Measurements from ENCODE around the gene ACP6. TPM values are rescaled to one million over a fixed set of nuclear protein-coding genes. Genes with fewer than 3 reads are reported as not detected.
A peak's percentile ranks its signal among the peaks of the same experiment; 100 is the strongest.

Gene ACP6
- total and polyA plus RNA-seq, 10 of the 15 experiments (the other 5 are each of a cell fraction or from before 2014, with no cell fraction given) = 3.1 to 19.7 (median 9.4) TPM

- WGBS (ENCODE audit: insufficient coverage, insufficient replicate concordance, low lambda C conversion rate, missing lambda C conversion rate) = 41% methylated on average over 17 of the region's 17 CpGs
- Histone ChIP-seq H2AFZ (ENCODE audit: control insufficient read depth, low read depth, low read length) (no peak overlapping the region), H4K20me1 (ENCODE audit: control insufficient read depth, insufficient read depth) (no peaks in the 10 kb centered on the region), H3K9ac (ENCODE audit: control insufficient read depth, insufficient read depth, low read length) (no peak overlapping the region), H3K27me3 (replicated peaks in 1 of 2; ENCODE audit: control insufficient read depth in 2 of 2, insufficient read depth in 2 of 2, low read length in 1 of 2) (no peaks in the 10 kb centered on the region), H3K9me3 (replicated peaks; ENCODE audit: control insufficient read depth, insufficient read depth, low read length) (no peaks in the 10 kb centered on the region), H3K4me3 (no peak overlapping the region), H3K4me1 (ENCODE audit: control insufficient read depth, insufficient read depth, low read length) (no peaks in the 10 kb centered on the region), H3K79me2 (ENCODE audit: control insufficient read depth, insufficient read depth, low read length) (no peaks in the 10 kb centered on the region), H3K36me3 (ENCODE audit: control insufficient read depth in 2 of 2, insufficient read depth in 2 of 2, low read length in 1 of 2) (no peaks in the 10 kb centered on the region), H3K4me2 (ENCODE audit: control insufficient read depth, insufficient read depth) (no peak overlapping the region), H3K27ac (ENCODE audit: control insufficient read depth, insufficient read depth) (no peak overlapping the region)
- TF ChIP-seq PAX5 (IDR thresholded peaks at IDR 0.05; ENCODE audit: borderline replicate concordance, low read depth, low read length) (no peak), SMC3 (IDR thresholded peaks at IDR 0.05; ENCODE audit: borderline replicate concordance, low read length) (peak; percentile 70; the same call in 1 of the 2 replicates), CTCF (IDR thresholded peaks at IDR 0.05 in 2 of 3, conservative IDR thresholded peaks at IDR 0.05 in 1 of 3; ENCODE audit: control insufficient read depth in 2 of 3, extremely low read depth in 1 of 3, insufficient read depth in 1 of 3, low read depth in 3 of 3, low read length in 3 of 3) (peak; percentile 72 to 87 (median 79)), IRF3 (IDR thresholded peaks at IDR 0.05) (no peak), RAD21 (IDR thresholded peaks at IDR 0.05; ENCODE audit: insufficient read depth, low read depth, low read length) (peak; percentile 57), CBX5 (IDR thresholded peaks at IDR 0.05; ENCODE audit: low read depth) (no peak), ZNF24 (IDR thresholded peaks at IDR 0.05) (no peak), BMI1 (IDR thresholded peaks at IDR 0.05; ENCODE audit: borderline replicate concordance) (no peak), MYC (IDR thresholded peaks at IDR 0.05; ENCODE audit: insufficient read depth, insufficient read length, insufficient replicate concordance, low read length, severe bottlenecking) (no peak), SREBF2 (IDR thresholded peaks at IDR 0.05; ENCODE audit: low read length) (no peak), NBN (IDR thresholded peaks at IDR 0.05) (no peak), RAD51 (IDR thresholded peaks at IDR 0.05) (no peak), ESRRA (IDR thresholded peaks at IDR 0.05; ENCODE audit: low read length) (no peak), GATAD2B (conservative IDR thresholded peaks at IDR 0.05; ENCODE audit: low read depth) (no peak), ATF3 (IDR thresholded peaks at IDR 0.05; ENCODE audit: borderline replicate concordance, extremely low read depth, low read depth, low read length) (no peak), KAT2A (conservative IDR thresholded peaks at IDR 0.05; ENCODE audit: control insufficient read depth, low read depth, low read length) (no peak), EZH2 (IDR thresholded peaks at IDR 0.05; ENCODE audit: borderline replicate concordance, control insufficient read depth, low read depth, low read length) (no peak)
- in situ Hi-C loops (cut with MboI) = no loop called here
- no peak for DNase-seq (ENCODE audit: low read depth, low spot score)
- RAD21 ChIA-PET (ENCODE audit: unreplicated experiment) = interaction anchor here (0.7 to 1.4 kb wide), 4 partner anchors 141 to 251 kb away, joined by 3 to 6 read pairs (median 4); no protein-coding TSS in a partner anchor
- SMC1A ChIA-PET (ENCODE audit: uncharacterized antibody, unreplicated experiment) = interaction anchor here (0.9 to 1.3 kb wide), 5 partner anchors 12 to 148 kb away, joined by 3 to 4 read pairs (median 3); no protein-coding TSS in a partner anchor
- no TSS peak for BruUV-seq (replicated peaks)
- FAIRE-seq = no peak
- intact Hi-C loops (cut with micrococcal nuclease; ENCODE audit: unreplicated experiment) = loop anchor here (1.0 to 2.0 kb wide), 2 partner anchors 147 to 251 kb away; no protein-coding TSS in a partner anchor
- CTCF ChIA-PET = interaction anchor here (0.6 to 2.5 kb wide), 28 partner anchors 8 to 707 kb away, joined by 3 to 16 read pairs (median 4); partner anchors contain the start of gene ACP6
- POLR2A ChIA-PET = no interaction called here
- ATAC-seq = peak; percentile 79
Observed at GRCh38 chr1:147641695-147642592, 28.4 kb downstream of the ACP6 start.
